Activated T-cell treated with anti-CD3 and anti-CD28 coated beads for 48 hours (primary cell): ENCODE results near the gene EHF.
"Not testable (repeated sequence)": the region's sequence is repeated elsewhere in the genome, so short reads cannot be mapped to it uniquely, and the experiment has no call there.

ENCODE experiments used
- DNase-seq: peaks from one replicate; pipeline ENCODE4 v3.0.0-alpha.2; 2020; ENCODE audit warnings: low read depth

The EHF gene

GRCh38 chr11:34620820-34621792, at the start of gene EHF:
Gene EHF, plus strand, starts transcription at chr11:34621093. Its CDS starts 21,538 bp downstream, at chr11:34642631.
- no peak for DNase-seq

- no peak for DNase-seq
Observed at GRCh38 chr11:34573537-34573936, 47.4 kb upstream of the EHF start.

GRCh38 chr11:34575261-34575660, 45.6 kb upstream of the EHF start:
- DNase-seq: no peak

- DNase-seq: no peak
Observed at GRCh38 chr11:34575671-34576070, 45.2 kb upstream of the EHF start.

- no peak for DNase-seq
Observed at GRCh38 chr11:34576331-34576730, 44.6 kb upstream of the EHF start.

GRCh38 chr11:34583818-34584217, 37.1 kb upstream of the EHF start:
- no peak for DNase-seq

- DNase-seq: no peak
Observed at GRCh38 chr11:34585304-34585734, 35.6 kb upstream of the EHF start.

- no peak for DNase-seq
Observed at GRCh38 chr11:34585735-34586487, 35.0 kb upstream of the EHF start.

- DNase-seq: no peak
Observed at GRCh38 chr11:34586488-34587281, 34.2 kb upstream of the EHF start.

GRCh38 chr11:34587282-34587677, 33.6 kb upstream of the EHF start:
- DNase-seq: no peak

- no peak for DNase-seq
Observed at GRCh38 chr11:34588023-34588422, 32.9 kb upstream of the EHF start.

GRCh38 chr11:34588701-34589100, 32.2 kb upstream of the EHF start:
- no peak for DNase-seq

- not testable (repeated sequence) for DNase-seq
Observed at GRCh38 chr11:34589177-34589576, 31.7 kb upstream of the EHF start.

- no peak for DNase-seq
Observed at GRCh38 chr11:34593085-34593484, 27.8 kb upstream of the EHF start.

GRCh38 chr11:34594603-34595002, 26.3 kb upstream of the EHF start:
- no peak for DNase-seq

- DNase-seq: no peak
Observed at GRCh38 chr11:34595391-34595790, 25.5 kb upstream of the EHF start.

- DNase-seq: no peak
Observed at GRCh38 chr11:34595960-34596644, 24.8 kb upstream of the EHF start.

GRCh38 chr11:34599406-34599945, 21.4 kb upstream of the EHF start:
- DNase-seq: no peak

- DNase-seq: no peak
Observed at GRCh38 chr11:34600339-34601084, 20.4 kb upstream of the EHF start.

- DNase-seq: no peak
Observed at GRCh38 chr11:34601085-34601444, 19.8 kb upstream of the EHF start.

- DNase-seq: no peak
Observed at GRCh38 chr11:34601609-34602008, 19.3 kb upstream of the EHF start.
